GM23338 (cell line): ENCODE results near the gene CD9.

Experiments used
- CTCF ChIP-seq, 2 experiments: fragments of 200-600 bp in 1 of 2; sonication (generic) in 1 of 2; conservative IDR thresholded peaks; 2 replicates each; pipeline versions ENCODE4 v1.5.1 to v1.6.1; 2016 to 2017; ENCODE audit warnings: antibody characterized with exemption in 2 of 2, low read depth in 2 of 2, mild to moderate bottlenecking in 2 of 2, moderate library complexity in 1 of 2
- EZH2 ChIP-seq: fragments of 200-600 bp; sonication (generic); IDR thresholded peaks from one replicate; pipeline ENCODE4 v1.8.0; 2017; ENCODE audit warnings: antibody characterized with exemption, mild to moderate bottlenecking, low read depth; ENCODE audit not compliant: unreplicated experiment
- EZH2phosphoT487 ChIP-seq: fragments of 200-600 bp; sonication (generic); IDR thresholded peaks from one replicate; pipeline ENCODE4 v1.8.1; 2018; ENCODE audit warnings: antibody characterized with exemption; ENCODE audit not compliant: unreplicated experiment
- REST ChIP-seq: IDR thresholded peaks from one replicate; pipeline ENCODE4 v1.6.1; 2018; ENCODE audit warnings: antibody characterized with exemption; ENCODE audit not compliant: unreplicated experiment

GRCh38 chr12:6225630-6226001, 25.4 kb downstream of the CD9 start:
- no peak for TF ChIP-seq EZH2phosphoT487
- TF ChIP-seq REST, result no peak
- no peak for TF ChIP-seq EZH2
- no peak for TF ChIP-seq CTCF (conservative IDR thresholded peaks at IDR 0.05; ENCODE audit: low read depth in 2 of 2)
